Body of pancreas (tissue), 4 donors: ENCODE data around the gene MELTF. TPM values are rescaled to one million over a fixed set of nuclear protein-coding genes. Genes with fewer than 3 reads are reported as not detected.

ENCODE experiments used
- ATAC-seq: fragments of 150-250 bp; one replicate; pipeline ENCODE4 v1.9.1; 2016
- DNase-seq, 4 donors: peaks; one replicate each; pipeline ENCODE4 v3.0.0-alpha.2; 2019
- H3K27ac ChIP-seq, 4 donors: fragments of 200-600 bp; sonication (generic); 1 replicate in 3 of 4; 2 replicates in 1 of 4; pipeline versions ENCODE4 v1.5.1 to v1.6.1; 2016 to 2019; ENCODE audit warnings: mild to moderate bottlenecking in 1 of 4, mixed read lengths in 1 of 4, moderate library complexity in 1 of 4
- H3K27me3 ChIP-seq, 2 donors: fragments of 200-600 bp; sonication (generic); one replicate each; pipeline ENCODE4 v1.6.0; 2016; ENCODE audit warnings: mild to moderate bottlenecking in 1 of 2
- H3K36me3 ChIP-seq, 2 donors: fragments of 200-600 bp; sonication (generic); replicated peaks in 1 of 2; 2 replicates each; pipeline ENCODE4 v1.5.1; 2016; ENCODE audit warnings: low read depth in 2 of 2; ENCODE audit not compliant: insufficient read depth in 1 of 2
- H3K4me1 ChIP-seq: fragments of 200-600 bp; sonication (generic); one replicate; pipeline ENCODE4 v1.6.0; 2016
- H3K4me3 ChIP-seq, 2 donors: fragments of 200-600 bp; sonication (generic); 1 replicate in 1 of 2; 2 replicates in 1 of 2; pipeline ENCODE4 v1.5.1; 2016 to 2019
- H3K9me3 ChIP-seq, 3 donors: fragments of 200-600 bp; sonication (generic); 1 replicate in 2 of 3; 2 replicates in 1 of 3; pipeline ENCODE4 v1.5.1; 2016
- POLR2A ChIP-seq, 3 donors: fragments of 450-650 bp; IDR thresholded peaks; one replicate each; pipeline ENCODE4 v1.6.1; 2016; ENCODE audit warnings: antibody characterized with exemption in 3 of 3, mild to moderate bottlenecking in 2 of 3
- WGBS, 2 donors: methylation state at CpG; one replicate each; pipeline ENCODE4 v1.1.5; 2017; 5-methylcytosine and 5-hydroxymethylcytosine counted together
- intact Hi-C: fragments of 100-400 bp; cut with DNase I; formaldehyde crosslinking; loops from one replicate; pipeline ENCODE4 v1.15.1; 2023
- total RNA-seq, 2 donors: library from RNA; depleted of rRNA; stranded (reverse); fragments of >200 nt; gene quantifications; one replicate each; pipeline ENCODE4 v1.1.0, GENCODE V29; 2016
- TF ChIP-seq, protein P1 (sequence below), 7 experiments: fragments of 450-650 bp in 4 of 7; fragments of 200-600 bp in 3 of 7; sonication (generic) in 3 of 7; IDR thresholded peaks; one replicate each; pipeline ENCODE4 v1.5.1; 2016 to 2019; ENCODE audit warnings: antibody characterized with exemption in 7 of 7

The MELTF gene
- total RNA-seq, 2 donors from 2014 or later, result 4.9 to 6.6 TPM

DNA sequence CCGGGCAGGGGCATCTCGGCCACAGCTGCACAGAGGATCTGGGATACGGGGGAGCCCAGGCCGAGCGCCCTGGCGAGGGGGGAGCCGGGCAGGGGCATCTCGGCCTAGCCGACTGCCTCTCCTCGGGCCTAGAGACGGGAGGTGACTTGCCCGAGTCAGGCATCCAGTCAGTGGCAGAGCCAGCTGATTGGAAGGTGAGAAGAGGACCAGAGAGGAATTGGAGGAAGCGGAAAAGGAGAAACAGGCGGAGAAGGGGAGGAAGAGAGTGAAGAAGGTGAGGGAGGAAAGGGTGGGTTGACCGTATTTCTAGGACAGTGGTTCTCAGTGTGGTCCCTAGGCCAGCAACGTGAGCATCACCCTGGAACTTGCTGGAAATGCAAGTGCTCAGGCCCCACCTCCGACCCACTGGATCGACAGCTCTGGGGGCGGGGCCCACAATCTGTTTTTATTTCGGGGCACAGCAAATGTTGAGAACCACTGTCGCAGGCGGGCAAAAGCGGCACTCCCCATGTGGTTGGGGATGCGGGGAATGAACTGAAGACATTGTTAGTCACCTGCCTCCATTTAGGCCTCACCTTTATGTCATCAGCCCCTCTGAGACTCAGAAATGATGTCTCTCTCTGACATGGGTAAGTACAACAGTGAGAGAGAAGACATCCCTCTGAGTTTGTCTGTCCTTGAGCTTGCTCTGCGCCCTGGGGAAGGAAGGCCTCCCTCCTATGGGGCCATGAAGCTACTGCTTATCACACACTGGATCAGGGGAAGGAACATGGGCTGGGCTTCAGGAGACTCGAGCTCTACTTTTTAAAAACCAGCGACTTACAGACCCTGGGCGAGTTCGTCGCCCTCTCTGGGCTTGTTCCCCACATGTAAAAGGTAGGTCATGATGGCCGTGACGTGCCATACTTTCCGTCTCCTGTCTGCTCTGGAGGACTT is 1.0 kb upstream of the MELTF start:
- no peaks in the 10 kb centered on the region for H3K9me3 ChIP-seq
- H3K4me1 ChIP-seq, result peaks cover 29% of the 10 kb centered on the region
- peak overlapping the region in 1 of 4 donors; percentile 14 for H3K27ac ChIP-seq
- no peaks in the 10 kb centered on the region for H3K27me3 ChIP-seq
- H3K36me3 ChIP-seq, result no peaks in the 10 kb centered on the region
- DNase-seq, result no peak
- intact Hi-C loops, result no loop called here
- TF ChIP-seq, protein P1, sequence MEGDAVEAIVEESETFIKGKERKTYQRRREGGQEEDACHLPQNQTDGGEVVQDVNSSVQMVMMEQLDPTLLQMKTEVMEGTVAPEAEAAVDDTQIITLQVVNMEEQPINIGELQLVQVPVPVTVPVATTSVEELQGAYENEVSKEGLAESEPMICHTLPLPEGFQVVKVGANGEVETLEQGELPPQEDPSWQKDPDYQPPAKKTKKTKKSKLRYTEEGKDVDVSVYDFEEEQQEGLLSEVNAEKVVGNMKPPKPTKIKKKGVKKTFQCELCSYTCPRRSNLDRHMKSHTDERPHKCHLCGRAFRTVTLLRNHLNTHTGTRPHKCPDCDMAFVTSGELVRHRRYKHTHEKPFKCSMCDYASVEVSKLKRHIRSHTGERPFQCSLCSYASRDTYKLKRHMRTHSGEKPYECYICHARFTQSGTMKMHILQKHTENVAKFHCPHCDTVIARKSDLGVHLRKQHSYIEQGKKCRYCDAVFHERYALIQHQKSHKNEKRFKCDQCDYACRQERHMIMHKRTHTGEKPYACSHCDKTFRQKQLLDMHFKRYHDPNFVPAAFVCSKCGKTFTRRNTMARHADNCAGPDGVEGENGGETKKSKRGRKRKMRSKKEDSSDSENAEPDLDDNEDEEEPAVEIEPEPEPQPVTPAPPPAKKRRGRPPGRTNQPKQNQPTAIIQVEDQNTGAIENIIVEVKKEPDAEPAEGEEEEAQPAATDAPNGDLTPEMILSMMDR (IDR thresholded peaks at IDR 0.05), result no peak
- TF ChIP-seq POLR2A (IDR thresholded peaks at IDR 0.05), result no peak
- ATAC-seq, result no peak
- WGBS, 2 donors, result 62 to 88% methylated on average over 27 to 31 of the region's 33 CpGs
- no peak overlapping the region for H3K4me3 ChIP-seq

DNA sequence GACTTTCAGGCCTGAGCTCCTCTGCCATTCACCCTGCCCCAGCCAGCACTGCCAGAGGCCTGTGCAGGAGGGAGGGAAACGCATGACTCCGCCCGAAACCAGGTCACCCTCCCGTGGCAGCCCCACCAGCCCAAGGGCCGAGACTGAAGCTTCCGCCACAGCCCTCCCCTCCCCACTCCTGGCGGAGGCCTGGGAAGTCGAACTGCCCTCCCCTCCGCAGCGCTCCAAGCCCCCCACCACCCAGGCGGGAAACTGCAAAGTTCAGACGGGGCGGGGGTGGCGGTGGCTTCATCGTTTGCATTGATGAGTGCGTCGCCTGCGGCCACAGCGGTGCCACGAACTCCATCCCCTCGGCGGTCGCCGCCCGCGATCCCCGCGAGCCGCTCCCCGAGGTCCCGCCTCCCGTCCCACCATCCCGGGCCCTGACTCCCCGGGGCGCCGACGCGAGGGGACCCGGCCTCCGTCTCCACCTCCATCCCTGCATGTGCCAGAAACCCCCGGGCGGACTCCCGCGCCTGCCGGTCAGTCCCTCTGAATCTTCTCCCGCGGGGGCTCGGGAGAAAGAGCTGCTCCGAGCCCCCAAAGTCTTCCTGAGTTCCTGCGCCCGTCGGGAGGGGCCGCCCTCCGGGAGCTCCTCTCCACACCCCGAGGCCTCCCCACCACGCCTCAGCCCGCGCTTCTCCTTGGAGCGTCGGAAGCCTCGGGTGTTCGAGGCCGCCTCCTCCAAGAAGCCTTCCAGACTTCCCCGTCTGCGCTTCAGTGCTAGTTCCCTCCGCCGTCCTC is 698 bp downstream of the MELTF start:
- H3K27ac ChIP-seq, result no peak overlapping the region
- H3K27me3 ChIP-seq, result no peaks in the 10 kb centered on the region
- no peaks in the 10 kb centered on the region for H3K9me3 ChIP-seq
- peaks cover 29% of the 10 kb centered on the region for H3K4me1 ChIP-seq
- DNase-seq (no peak), ATAC-seq (no peak)
- 22 to 29% methylated on average over 28 to 66 of the region's 67 CpGs for WGBS, 2 donors
- TF ChIP-seq POLR2A (IDR thresholded peaks at IDR 0.05), result no peak
- TF ChIP-seq, protein P1 (IDR thresholded peaks at IDR 0.05), result no peak
- H3K36me3 ChIP-seq, result no peaks in the 10 kb centered on the region
- H3K4me3 ChIP-seq, result peak overlapping the region in 1 of 2 donors; percentile 56
- intact Hi-C loops, result no loop called here

DNA sequence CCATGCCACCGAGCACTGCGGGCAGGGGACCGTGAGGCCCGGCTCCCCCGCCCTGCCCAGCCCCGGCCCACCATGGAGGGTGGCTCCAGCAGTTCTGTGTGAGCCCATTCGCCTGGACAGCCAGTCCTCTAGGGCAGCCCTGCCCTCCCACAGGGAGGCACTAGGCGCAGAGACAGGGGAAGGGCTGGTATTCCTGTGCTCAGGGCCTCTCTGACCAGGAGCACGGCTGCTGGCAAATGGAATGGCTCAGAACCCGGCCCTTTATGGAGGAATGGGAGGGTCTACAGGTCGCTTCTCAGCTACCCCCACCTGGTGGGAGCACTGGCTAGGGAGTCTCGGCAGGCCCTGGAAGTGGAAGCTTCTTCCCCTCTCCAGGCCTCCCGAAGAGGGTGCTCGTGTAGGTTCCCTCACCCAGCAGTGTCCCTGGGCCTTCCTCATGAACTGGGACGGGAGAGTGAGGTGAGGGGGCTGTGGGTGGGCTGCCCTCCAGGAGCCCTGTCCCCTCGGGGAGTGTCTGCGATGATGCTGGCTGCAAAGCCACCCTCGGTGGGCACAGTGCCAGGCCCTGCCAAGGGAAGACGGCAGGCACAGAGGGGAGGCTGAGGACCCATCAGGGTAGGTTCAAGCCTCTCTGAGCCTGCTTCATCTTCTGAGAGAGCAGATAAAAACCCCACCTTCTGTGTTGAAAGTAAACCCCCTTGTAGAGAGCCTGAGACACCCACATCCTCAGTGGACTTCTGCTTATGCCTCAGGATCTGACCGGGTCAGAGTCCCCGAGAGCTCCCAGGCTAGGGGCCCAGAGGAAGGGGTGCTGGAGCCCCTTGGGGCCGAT is 1.5 kb downstream of the MELTF start:
- H3K27me3 ChIP-seq, result no peaks in the 10 kb centered on the region
- no peak overlapping the region for H3K4me3 ChIP-seq
- peaks cover 35% of the 10 kb centered on the region for H3K4me1 ChIP-seq
- DNase-seq (no peak), ATAC-seq (no peak)
- TF ChIP-seq POLR2A (IDR thresholded peaks at IDR 0.05), result no peak
- TF ChIP-seq, protein P1 (IDR thresholded peaks at IDR 0.05), result no peak
- no peak overlapping the region for H3K27ac ChIP-seq
- no peaks in the 10 kb centered on the region for H3K36me3 ChIP-seq
- H3K9me3 ChIP-seq, result no peaks in the 10 kb centered on the region
- WGBS, 2 donors, result 74 to 85% methylated on average over 8 to 14 of the region's 22 CpGs
- intact Hi-C loops, result no loop called here

DNA sequence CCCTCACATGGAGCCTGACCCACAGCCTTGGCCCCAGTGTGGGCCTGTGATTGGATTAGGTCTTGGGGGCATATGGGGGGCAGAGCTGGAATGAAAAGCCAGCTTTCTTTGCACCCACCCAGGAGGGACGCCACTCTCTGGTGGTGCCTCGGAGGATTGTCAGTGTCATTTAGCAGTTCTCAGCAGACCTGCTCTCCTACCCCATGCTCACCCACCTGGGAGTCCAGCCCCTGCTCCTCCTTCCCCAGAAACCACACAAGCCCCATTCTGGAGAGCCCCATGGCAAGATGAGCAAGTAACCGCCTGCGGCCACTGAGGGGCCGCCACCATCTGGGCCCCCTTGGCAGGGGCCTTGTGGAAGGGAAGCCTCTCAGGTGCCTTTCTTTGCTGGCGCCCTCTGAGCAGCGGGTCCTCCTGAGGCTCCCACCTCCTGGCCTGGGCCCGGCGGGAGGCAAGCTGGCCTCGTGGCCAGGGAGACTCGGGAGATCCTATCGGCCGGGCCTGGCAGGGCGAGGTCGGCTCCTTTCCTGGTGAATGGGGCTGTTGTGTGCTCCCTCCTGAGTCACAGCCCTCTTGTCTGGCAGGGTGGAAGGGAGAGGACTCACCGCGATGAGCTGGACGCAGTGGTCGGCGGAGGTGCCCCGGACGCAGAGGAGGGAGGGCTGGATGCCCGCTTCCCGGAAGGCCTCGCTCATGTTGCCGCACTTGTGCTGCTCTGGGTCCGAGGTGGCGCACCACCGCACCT is 2.3 kb downstream of the MELTF start:
- intact Hi-C loops, result no loop called here

More for the DNA sequence above, 2.3 kb downstream of the MELTF start:
- ATAC-seq (no peak), DNase-seq (no peak)
- TF ChIP-seq, protein P1 (IDR thresholded peaks at IDR 0.05), result no peak
- no peak overlapping the region for H3K4me3 ChIP-seq
- no peaks in the 10 kb centered on the region for H3K9me3 ChIP-seq
- H3K27ac ChIP-seq, result no peak overlapping the region
- no peaks in the 10 kb centered on the region for H3K36me3 ChIP-seq
- WGBS, 2 donors, result 96% methylated on average over 10 to 29 of the region's 29 CpGs
- peaks cover 41% of the 10 kb centered on the region for H3K4me1 ChIP-seq
- H3K27me3 ChIP-seq, result no peaks in the 10 kb centered on the region
